ENCODE data around the gene TMEM158. TPM values are rescaled to one million over a fixed set of nuclear protein-coding genes. Genes with fewer than 3 reads are reported as not detected.

TMEM158 gene
- total and polyA plus RNA-seq, 4 donors, result 0.07 to 3.7 (median 0.08) TPM; not detected in 1

- no peak for TF ChIP-seq CTCF (IDR thresholded peaks at IDR 0.05; ENCODE audit: low read depth, low read length, missing input control)
- TF ChIP-seq FOXA1 (IDR thresholded peaks at IDR 0.05), result no peak
- no peak for TF ChIP-seq HNF4G (IDR thresholded peaks at IDR 0.05)
Measured at GRCh38 chr3:45180899-45181298, 45.2 kb downstream of the TMEM158 start (continued).

GRCh38 chr3:45180051-45180450 lies 46.0 kb downstream of the TMEM158 start:
- H3K4me3 ChIP-seq (ENCODE audit: low read depth in 1 of 3, low read length in 3 of 3), result no peak overlapping the region
- H3K36me3 ChIP-seq (ENCODE audit: control insufficient read depth in 4 of 4, insufficient read depth in 3 of 4, low read depth in 1 of 4, low read length in 3 of 4), result no peaks in the 10 kb centered on the region
- no peak for DNase-seq (ENCODE audit: low spot score)
- no peak overlapping the region for H3K9ac ChIP-seq (ENCODE audit: low read depth in 1 of 2, low read length in 2 of 2)
- H3K4me1 ChIP-seq (ENCODE audit: control insufficient read depth in 4 of 4, insufficient read depth in 4 of 4, low read length in 3 of 4), result no peaks in the 10 kb centered on the region
- TF ChIP-seq HNF4A (conservative IDR thresholded peaks at IDR 0.05) (no peak), CTCF (IDR thresholded peaks at IDR 0.05; ENCODE audit: low read depth, low read length, missing input control) (no peak), SP1 (IDR thresholded peaks at IDR 0.05) (no peak), FOXA2 (IDR thresholded peaks at IDR 0.05) (no peak), NR2F2 (IDR thresholded peaks at IDR 0.05) (no peak), HNF4G (IDR thresholded peaks at IDR 0.05) (no peak), RXRA (IDR thresholded peaks at IDR 0.05) (no peak), EGR1 (IDR thresholded peaks at IDR 0.05; ENCODE audit: low read depth in 2 of 2) (no peak), YY1 (IDR thresholded peaks at IDR 0.05) (no peak)
- TF ChIP-seq, protein P1, sequence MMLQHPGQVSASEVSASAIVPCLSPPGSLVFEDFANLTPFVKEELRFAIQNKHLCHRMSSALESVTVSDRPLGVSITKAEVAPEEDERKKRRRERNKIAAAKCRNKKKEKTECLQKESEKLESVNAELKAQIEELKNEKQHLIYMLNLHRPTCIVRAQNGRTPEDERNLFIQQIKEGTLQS (IDR thresholded peaks at IDR 0.05), result no peak
- TF ChIP-seq, protein P2, sequence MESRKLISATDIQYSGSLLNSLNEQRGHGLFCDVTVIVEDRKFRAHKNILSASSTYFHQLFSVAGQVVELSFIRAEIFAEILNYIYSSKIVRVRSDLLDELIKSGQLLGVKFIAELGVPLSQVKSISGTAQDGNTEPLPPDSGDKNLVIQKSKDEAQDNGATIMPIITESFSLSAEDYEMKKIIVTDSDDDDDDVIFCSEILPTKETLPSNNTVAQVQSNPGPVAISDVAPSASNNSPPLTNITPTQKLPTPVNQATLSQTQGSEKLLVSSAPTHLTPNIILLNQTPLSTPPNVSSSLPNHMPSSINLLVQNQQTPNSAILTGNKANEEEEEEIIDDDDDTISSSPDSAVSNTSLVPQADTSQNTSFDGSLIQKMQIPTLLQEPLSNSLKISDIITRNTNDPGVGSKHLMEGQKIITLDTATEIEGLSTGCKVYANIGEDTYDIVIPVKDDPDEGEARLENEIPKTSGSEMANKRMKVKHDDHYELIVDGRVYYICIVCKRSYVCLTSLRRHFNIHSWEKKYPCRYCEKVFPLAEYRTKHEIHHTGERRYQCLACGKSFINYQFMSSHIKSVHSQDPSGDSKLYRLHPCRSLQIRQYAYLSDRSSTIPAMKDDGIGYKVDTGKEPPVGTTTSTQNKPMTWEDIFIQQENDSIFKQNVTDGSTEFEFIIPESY (IDR thresholded peaks at IDR 0.05), result no peak
- TF ChIP-seq, protein P3, sequence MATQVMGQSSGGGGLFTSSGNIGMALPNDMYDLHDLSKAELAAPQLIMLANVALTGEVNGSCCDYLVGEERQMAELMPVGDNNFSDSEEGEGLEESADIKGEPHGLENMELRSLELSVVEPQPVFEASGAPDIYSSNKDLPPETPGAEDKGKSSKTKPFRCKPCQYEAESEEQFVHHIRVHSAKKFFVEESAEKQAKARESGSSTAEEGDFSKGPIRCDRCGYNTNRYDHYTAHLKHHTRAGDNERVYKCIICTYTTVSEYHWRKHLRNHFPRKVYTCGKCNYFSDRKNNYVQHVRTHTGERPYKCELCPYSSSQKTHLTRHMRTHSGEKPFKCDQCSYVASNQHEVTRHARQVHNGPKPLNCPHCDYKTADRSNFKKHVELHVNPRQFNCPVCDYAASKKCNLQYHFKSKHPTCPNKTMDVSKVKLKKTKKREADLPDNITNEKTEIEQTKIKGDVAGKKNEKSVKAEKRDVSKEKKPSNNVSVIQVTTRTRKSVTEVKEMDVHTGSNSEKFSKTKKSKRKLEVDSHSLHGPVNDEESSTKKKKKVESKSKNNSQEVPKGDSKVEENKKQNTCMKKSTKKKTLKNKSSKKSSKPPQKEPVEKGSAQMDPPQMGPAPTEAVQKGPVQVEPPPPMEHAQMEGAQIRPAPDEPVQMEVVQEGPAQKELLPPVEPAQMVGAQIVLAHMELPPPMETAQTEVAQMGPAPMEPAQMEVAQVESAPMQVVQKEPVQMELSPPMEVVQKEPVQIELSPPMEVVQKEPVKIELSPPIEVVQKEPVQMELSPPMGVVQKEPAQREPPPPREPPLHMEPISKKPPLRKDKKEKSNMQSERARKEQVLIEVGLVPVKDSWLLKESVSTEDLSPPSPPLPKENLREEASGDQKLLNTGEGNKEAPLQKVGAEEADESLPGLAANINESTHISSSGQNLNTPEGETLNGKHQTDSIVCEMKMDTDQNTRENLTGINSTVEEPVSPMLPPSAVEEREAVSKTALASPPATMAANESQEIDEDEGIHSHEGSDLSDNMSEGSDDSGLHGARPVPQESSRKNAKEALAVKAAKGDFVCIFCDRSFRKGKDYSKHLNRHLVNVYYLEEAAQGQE (IDR thresholded peaks at IDR 0.05), result no peak
- TF ChIP-seq, protein P4, sequence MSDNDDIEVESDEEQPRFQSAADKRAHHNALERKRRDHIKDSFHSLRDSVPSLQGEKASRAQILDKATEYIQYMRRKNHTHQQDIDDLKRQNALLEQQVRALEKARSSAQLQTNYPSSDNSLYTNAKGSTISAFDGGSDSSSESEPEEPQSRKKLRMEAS (IDR thresholded peaks at IDR 0.05), result no peak
- H3K27ac ChIP-seq (ENCODE audit: low read depth in 1 of 2, low read length in 2 of 2), result no peak overlapping the region
- H3K27me3 ChIP-seq (ENCODE audit: control insufficient read depth in 4 of 4, insufficient read depth in 4 of 4, low read length in 3 of 4), result no peaks in the 10 kb centered on the region
- no peaks in the 10 kb centered on the region for H3K9me3 ChIP-seq (ENCODE audit: control insufficient read depth in 4 of 4, low read length in 3 of 4)
- WGBS, result 79% methylated on average over 6 of the region's 6 CpGs
